ENCODE results near the gene THTPA. TPM values are rescaled to one million over a fixed set of nuclear protein-coding genes. Genes with fewer than 3 reads are reported as not detected.

THTPA gene
- total RNA-seq, 1 experiment from 2014 or later = 12.4 TPM

- DNase-seq (ENCODE audit: low read depth) = peak; percentile 64
Measured at GRCh38 chr14:23567186-23568020, 11.3 kb downstream of the THTPA start, which contains the start of gene AP1G2. Gene AP1G2, minus strand, starts transcription at chr14:23567791. Its CDS starts 477 bp downstream, at chr14:23567314.

- DNase-seq (ENCODE audit: low read depth) = no peak
Measured at GRCh38 chr14:23568021-23568599, 12.0 kb downstream of the THTPA start.

- DNase-seq (ENCODE audit: low read depth) = no peak
Measured at GRCh38 chr14:23568600-23569331, 12.7 kb downstream of the THTPA start.

- DNase-seq (ENCODE audit: low read depth) = no peak
Measured at GRCh38 chr14:23569443-23570151, 13.5 kb downstream of the THTPA start.

- no peak for DNase-seq (ENCODE audit: low read depth)
Measured at GRCh38 chr14:23570806-23571483, 14.9 kb downstream of the THTPA start.

GRCh38 chr14:23571701-23572523 is 15.8 kb downstream of the THTPA start:
- DNase-seq (ENCODE audit: low read depth) = no peak

GRCh38 chr14:23572524-23572828 is 16.4 kb downstream of the THTPA start:
- no peak for DNase-seq (ENCODE audit: low read depth)

- DNase-seq (ENCODE audit: low read depth) = no peak
Measured at GRCh38 chr14:23572836-23573235, 16.8 kb downstream of the THTPA start.

GRCh38 chr14:23573384-23574015 is 17.4 kb downstream of the THTPA start:
- DNase-seq (ENCODE audit: low read depth) = no peak

- no peak for DNase-seq (ENCODE audit: low read depth)
Measured at GRCh38 chr14:23577004-23577681, 21.1 kb downstream of the THTPA start.

GRCh38 chr14:23577710-23578392 is 21.8 kb downstream of the THTPA start:
- no peak for DNase-seq (ENCODE audit: low read depth)

- peak; percentile 26 for DNase-seq (ENCODE audit: low read depth)
Measured at GRCh38 chr14:23578560-23579310, 22.7 kb downstream of the THTPA start, which contains the start of gene JPH4. Gene JPH4, minus strand, starts transcription at chr14:23578790. Its CDS starts 1,337 bp downstream, at chr14:23577453.

GRCh38 chr14:23579311-23579630 is 23.2 kb downstream of the THTPA start:
- DNase-seq (ENCODE audit: low read depth) = no peak

GRCh38 chr14:23579739-23580138 is 23.7 kb downstream of the THTPA start:
- no peak for DNase-seq (ENCODE audit: low read depth)

- DNase-seq (ENCODE audit: low read depth) = no peak
Measured at GRCh38 chr14:23580152-23580926, 24.3 kb downstream of the THTPA start.

GRCh38 chr14:23580948-23581281 is 24.8 kb downstream of the THTPA start:
- DNase-seq (ENCODE audit: low read depth) = no peak

GRCh38 chr14:23582906-23583760 is 27.1 kb downstream of the THTPA start:
- no peak for DNase-seq (ENCODE audit: low read depth)
